Liver (tissue), 9 donors: ENCODE results near the gene PGAP3. TPM values are rescaled to one million over a fixed set of nuclear protein-coding genes. Genes with fewer than 3 reads are reported as not detected.

ENCODE experiments used
- DNase-seq: peaks from one replicate; pipeline ENCODE4 v3.0.0-alpha.2; 2017; ENCODE audit warnings: low spot score
- H3K27ac ChIP-seq, 2 donors: one replicate each; pipeline ENCODE4 v1.7.0; 2013; ENCODE audit warnings: inconsistent platforms in 2 of 2, low read length in 2 of 2, control low read depth in 1 of 2, low read depth in 1 of 2, mild to moderate bottlenecking in 1 of 2
- H3K27me3 ChIP-seq, 4 donors: one replicate each; pipeline versions ENCODE4 v1.6.1 to v1.7.0; 2013; ENCODE audit warnings: low read length in 3 of 4, inconsistent platforms in 1 of 4, mild to moderate bottlenecking in 1 of 4, moderate library complexity in 1 of 4; ENCODE audit not compliant: control insufficient read depth in 4 of 4, insufficient read depth in 4 of 4
- H3K36me3 ChIP-seq, 4 donors: one replicate each; pipeline versions ENCODE4 v1.6.1 to v1.7.0; 2013; ENCODE audit warnings: low read length in 3 of 4, mild to moderate bottlenecking in 3 of 4, low read depth in 1 of 4, moderate library complexity in 1 of 4; ENCODE audit not compliant: control insufficient read depth in 4 of 4, insufficient read depth in 3 of 4
- H3K4me1 ChIP-seq, 4 donors: one replicate each; pipeline versions ENCODE4 v1.6.1 to v1.7.0; 2013; ENCODE audit warnings: low read length in 3 of 4, mild to moderate bottlenecking in 3 of 4, moderate library complexity in 1 of 4; ENCODE audit not compliant: control insufficient read depth in 4 of 4, insufficient read depth in 4 of 4
- H3K4me3 ChIP-seq, 3 donors: one replicate each; pipeline versions ENCODE4 v1.6.1 to v1.7.0; 2013; ENCODE audit warnings: low read length in 3 of 3, control low read depth in 1 of 3, low read depth in 1 of 3, mild to moderate bottlenecking in 1 of 3
- H3K9ac ChIP-seq, 2 donors: one replicate each; pipeline ENCODE4 v1.7.0; 2013; ENCODE audit warnings: low read length in 2 of 2, mild to moderate bottlenecking in 2 of 2, moderate library complexity in 2 of 2, control low read depth in 1 of 2, low read depth in 1 of 2
- H3K9me3 ChIP-seq, 4 donors: one replicate each; pipeline versions ENCODE4 v1.6.1 to v1.7.0; 2013; ENCODE audit warnings: low read length in 3 of 4; ENCODE audit not compliant: control insufficient read depth in 4 of 4
- FOXA1 ChIP-seq: IDR thresholded peaks from 2 replicates; pipeline ENCODE4 v1.6.1; 2016; ENCODE audit warnings: antibody characterized with exemption
- FOXA2 ChIP-seq: IDR thresholded peaks from 2 replicates; pipeline ENCODE4 v1.6.1; 2016; ENCODE audit warnings: antibody characterized with exemption
- GABPA ChIP-seq, 2 donors: IDR thresholded peaks in 1 of 2; conservative IDR thresholded peaks in 1 of 2; 2 replicates each; pipeline ENCODE4 v1.6.1; 2016; ENCODE audit warnings: antibody characterized with exemption in 2 of 2, mild to moderate bottlenecking in 1 of 2, moderate library complexity in 1 of 2
- HNF4A ChIP-seq, 2 donors: conservative IDR thresholded peaks; 2 replicates each; pipeline ENCODE4 v1.6.1; 2016; ENCODE audit warnings: antibody characterized with exemption in 2 of 2, mild to moderate bottlenecking in 2 of 2
- HNF4G ChIP-seq: IDR thresholded peaks from 2 replicates; pipeline ENCODE4 v1.6.1; 2016; ENCODE audit warnings: antibody characterized with exemption
- JUND ChIP-seq, 2 donors: IDR thresholded peaks; 2 replicates each; pipeline ENCODE4 v1.6.1; 2016; ENCODE audit warnings: antibody characterized with exemption in 2 of 2
- NR2F2 ChIP-seq: IDR thresholded peaks from 2 replicates; pipeline ENCODE4 v1.6.1; 2016; ENCODE audit warnings: antibody characterized with exemption
- RAD21 ChIP-seq, 2 donors: IDR thresholded peaks; 2 replicates each; pipeline ENCODE4 v1.6.1; 2016; ENCODE audit warnings: antibody characterized with exemption in 2 of 2, mild to moderate bottlenecking in 2 of 2
- RXRA ChIP-seq, 2 donors: IDR thresholded peaks; 2 replicates each; pipeline ENCODE4 v1.6.1; 2017 to 2018; ENCODE audit warnings: antibody characterized with exemption in 2 of 2, mild to moderate bottlenecking in 1 of 2
- SP1 ChIP-seq: IDR thresholded peaks from 2 replicates; pipeline ENCODE4 v1.6.1; 2018; ENCODE audit warnings: antibody characterized with exemption, mild to moderate bottlenecking
- WGBS: extraction: QIAGEN DNeasy Blood & Tissue Kit; methylation state at CpG from one replicate; pipeline ENCODE4 v1.1.7; 2013; 5-methylcytosine and 5-hydroxymethylcytosine counted together
- polyA plus RNA-seq, 2 donors: library from polyadenylated mRNA; stranded (reverse) in 1 of 2; unstranded in 1 of 2; fragments of 200-250 nt in 1 of 2; fragments of >200 nt in 1 of 2; fragmentation: Nextera tagmentation in 1 of 2; extraction: Ambion mirVana in 1 of 2; gene quantifications; one replicate each; pipeline versions ENCODE4 v1.2.1 to v1.2.3, GENCODE V29; 2013 to 2015
- total RNA-seq, 2 donors: library from RNA; depleted of rRNA; stranded (reverse); fragments of >200 nt; gene quantifications; one replicate each; pipeline ENCODE4 v1.2.3, GENCODE V29; 2014
- TF ChIP-seq, protein P1 (sequence below): IDR thresholded peaks from 2 replicates; pipeline ENCODE4 v1.6.1; 2016; ENCODE audit warnings: antibody characterized with exemption
- TF ChIP-seq, protein P2 (sequence below): IDR thresholded peaks from 2 replicates; pipeline ENCODE4 v1.6.1; 2016; ENCODE audit warnings: antibody characterized with exemption, mild to moderate bottlenecking
- TF ChIP-seq, protein P3 (sequence below): fragments of 150-350 bp; IDR thresholded peaks from 2 replicates; pipeline ENCODE4 v1.5.1; 2017; ENCODE audit warnings: improper control_type of control experiment, low read depth, low read length; ENCODE audit not compliant: missing input control
- TF ChIP-seq, protein P4 (sequence below): IDR thresholded peaks from 2 replicates; pipeline ENCODE4 v1.6.1; 2016; ENCODE audit warnings: antibody characterized with exemption
- donor health status: healthy.
- donor health status: healthy.
- donor health status: healthy.
- donor health status: healthy.
- donor health status: healthy.

The PGAP3 gene
- total and polyA plus RNA-seq, 4 donors = 7.9 to 19.5 (median 14.0) TPM

DNA sequence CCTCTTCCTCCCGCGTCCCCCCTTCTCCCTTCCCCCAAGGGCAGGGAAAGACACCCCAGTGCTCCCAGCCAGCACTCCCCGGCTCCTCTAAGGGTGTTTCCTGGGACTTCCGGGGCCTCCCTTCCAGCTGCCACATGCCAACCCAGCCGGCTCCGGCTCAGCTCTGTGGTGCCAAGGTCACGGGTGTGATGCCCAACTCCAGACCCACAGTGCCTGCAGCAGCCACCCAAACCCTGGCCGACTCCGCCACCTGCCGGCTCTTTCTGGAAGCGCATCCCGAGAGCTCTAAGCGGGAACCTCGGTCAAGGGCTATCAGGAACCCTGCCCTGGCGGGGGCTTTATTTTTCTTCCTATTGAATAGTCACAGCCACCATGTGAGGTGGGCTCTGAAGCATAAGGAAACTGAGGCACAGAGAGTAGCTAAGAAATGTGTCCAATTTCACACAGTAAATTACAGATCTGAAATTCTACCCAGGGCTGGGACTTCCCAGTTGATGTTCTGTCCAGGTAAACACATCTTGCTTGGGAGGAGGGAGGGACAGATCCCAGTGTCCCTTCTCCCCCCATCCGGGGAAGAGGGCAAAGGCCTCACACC lies 64.4 kb downstream of the PGAP3 start:
- peaks cover 0 to 12% (median 8%) of the 10 kb centered on the region in 4 donors for H3K27me3 ChIP-seq
- DNase-seq = peak; percentile 91
- no peak overlapping the region for H3K9ac ChIP-seq
- TF ChIP-seq, protein P1, sequence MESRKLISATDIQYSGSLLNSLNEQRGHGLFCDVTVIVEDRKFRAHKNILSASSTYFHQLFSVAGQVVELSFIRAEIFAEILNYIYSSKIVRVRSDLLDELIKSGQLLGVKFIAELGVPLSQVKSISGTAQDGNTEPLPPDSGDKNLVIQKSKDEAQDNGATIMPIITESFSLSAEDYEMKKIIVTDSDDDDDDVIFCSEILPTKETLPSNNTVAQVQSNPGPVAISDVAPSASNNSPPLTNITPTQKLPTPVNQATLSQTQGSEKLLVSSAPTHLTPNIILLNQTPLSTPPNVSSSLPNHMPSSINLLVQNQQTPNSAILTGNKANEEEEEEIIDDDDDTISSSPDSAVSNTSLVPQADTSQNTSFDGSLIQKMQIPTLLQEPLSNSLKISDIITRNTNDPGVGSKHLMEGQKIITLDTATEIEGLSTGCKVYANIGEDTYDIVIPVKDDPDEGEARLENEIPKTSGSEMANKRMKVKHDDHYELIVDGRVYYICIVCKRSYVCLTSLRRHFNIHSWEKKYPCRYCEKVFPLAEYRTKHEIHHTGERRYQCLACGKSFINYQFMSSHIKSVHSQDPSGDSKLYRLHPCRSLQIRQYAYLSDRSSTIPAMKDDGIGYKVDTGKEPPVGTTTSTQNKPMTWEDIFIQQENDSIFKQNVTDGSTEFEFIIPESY = no peak
- TF ChIP-seq RXRA (IDR thresholded peaks at IDR 0.05) (peak in 1 of 2 donors; percentile 14), FOXA1 (no peak), FOXA2 (no peak), NR2F2 (no peak), RAD21 (IDR thresholded peaks at IDR 0.05) (peak; percentile 87 to 93), HNF4G (no peak), JUND (IDR thresholded peaks at IDR 0.05) (no peak), GABPA (IDR thresholded peaks at IDR 0.05 in 1 of 2, conservative IDR thresholded peaks at IDR 0.05 in 1 of 2) (no peak), HNF4A (conservative IDR thresholded peaks at IDR 0.05) (no peak)
- TF ChIP-seq, protein P2, sequence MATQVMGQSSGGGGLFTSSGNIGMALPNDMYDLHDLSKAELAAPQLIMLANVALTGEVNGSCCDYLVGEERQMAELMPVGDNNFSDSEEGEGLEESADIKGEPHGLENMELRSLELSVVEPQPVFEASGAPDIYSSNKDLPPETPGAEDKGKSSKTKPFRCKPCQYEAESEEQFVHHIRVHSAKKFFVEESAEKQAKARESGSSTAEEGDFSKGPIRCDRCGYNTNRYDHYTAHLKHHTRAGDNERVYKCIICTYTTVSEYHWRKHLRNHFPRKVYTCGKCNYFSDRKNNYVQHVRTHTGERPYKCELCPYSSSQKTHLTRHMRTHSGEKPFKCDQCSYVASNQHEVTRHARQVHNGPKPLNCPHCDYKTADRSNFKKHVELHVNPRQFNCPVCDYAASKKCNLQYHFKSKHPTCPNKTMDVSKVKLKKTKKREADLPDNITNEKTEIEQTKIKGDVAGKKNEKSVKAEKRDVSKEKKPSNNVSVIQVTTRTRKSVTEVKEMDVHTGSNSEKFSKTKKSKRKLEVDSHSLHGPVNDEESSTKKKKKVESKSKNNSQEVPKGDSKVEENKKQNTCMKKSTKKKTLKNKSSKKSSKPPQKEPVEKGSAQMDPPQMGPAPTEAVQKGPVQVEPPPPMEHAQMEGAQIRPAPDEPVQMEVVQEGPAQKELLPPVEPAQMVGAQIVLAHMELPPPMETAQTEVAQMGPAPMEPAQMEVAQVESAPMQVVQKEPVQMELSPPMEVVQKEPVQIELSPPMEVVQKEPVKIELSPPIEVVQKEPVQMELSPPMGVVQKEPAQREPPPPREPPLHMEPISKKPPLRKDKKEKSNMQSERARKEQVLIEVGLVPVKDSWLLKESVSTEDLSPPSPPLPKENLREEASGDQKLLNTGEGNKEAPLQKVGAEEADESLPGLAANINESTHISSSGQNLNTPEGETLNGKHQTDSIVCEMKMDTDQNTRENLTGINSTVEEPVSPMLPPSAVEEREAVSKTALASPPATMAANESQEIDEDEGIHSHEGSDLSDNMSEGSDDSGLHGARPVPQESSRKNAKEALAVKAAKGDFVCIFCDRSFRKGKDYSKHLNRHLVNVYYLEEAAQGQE = no peak
- TF ChIP-seq, protein P3, sequence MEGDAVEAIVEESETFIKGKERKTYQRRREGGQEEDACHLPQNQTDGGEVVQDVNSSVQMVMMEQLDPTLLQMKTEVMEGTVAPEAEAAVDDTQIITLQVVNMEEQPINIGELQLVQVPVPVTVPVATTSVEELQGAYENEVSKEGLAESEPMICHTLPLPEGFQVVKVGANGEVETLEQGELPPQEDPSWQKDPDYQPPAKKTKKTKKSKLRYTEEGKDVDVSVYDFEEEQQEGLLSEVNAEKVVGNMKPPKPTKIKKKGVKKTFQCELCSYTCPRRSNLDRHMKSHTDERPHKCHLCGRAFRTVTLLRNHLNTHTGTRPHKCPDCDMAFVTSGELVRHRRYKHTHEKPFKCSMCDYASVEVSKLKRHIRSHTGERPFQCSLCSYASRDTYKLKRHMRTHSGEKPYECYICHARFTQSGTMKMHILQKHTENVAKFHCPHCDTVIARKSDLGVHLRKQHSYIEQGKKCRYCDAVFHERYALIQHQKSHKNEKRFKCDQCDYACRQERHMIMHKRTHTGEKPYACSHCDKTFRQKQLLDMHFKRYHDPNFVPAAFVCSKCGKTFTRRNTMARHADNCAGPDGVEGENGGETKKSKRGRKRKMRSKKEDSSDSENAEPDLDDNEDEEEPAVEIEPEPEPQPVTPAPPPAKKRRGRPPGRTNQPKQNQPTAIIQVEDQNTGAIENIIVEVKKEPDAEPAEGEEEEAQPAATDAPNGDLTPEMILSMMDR = peak; percentile 89
- WGBS = 6% methylated on average over 16 of the region's 16 CpGs
- H3K4me1 ChIP-seq = peaks cover 2 to 17% (median 9%) of the 10 kb centered on the region in 4 donors
- no peaks in the 10 kb centered on the region for H3K9me3 ChIP-seq
- no peaks in the 10 kb centered on the region for H3K36me3 ChIP-seq
- no peak overlapping the region for H3K4me3 ChIP-seq
- no peak overlapping the region for H3K27ac ChIP-seq

DNA sequence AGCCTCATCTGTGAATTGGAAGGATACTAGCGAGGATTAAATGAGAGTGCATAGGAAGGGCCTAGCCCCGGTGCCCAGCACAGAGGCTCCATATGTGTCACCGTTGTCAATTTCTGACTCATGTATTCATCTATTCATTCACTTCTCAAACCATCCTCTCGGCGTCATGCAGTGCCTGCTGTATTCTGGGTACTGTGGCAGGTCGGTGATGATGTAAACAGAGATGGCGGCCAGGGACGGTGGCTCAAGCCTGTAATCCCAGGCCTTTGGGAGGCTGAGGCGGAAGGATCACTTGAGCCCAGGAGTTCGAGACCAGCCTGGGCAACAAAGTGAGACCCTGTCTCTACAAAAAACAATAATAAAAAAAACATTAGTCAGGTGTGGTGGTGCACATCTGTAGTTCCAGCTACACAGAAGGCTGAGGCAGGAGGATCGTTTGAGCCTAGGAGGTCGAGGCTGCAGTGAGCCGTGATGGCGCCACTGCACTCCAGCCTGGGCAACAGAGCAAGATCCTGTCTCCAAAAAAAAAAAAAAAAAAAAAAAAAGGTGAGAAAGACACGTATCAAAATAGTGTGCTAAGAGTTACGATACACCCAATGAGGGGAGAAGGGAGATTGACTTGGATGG lies 65.4 kb downstream of the PGAP3 start:
- Histone ChIP-seq H3K4me3 (no peak overlapping the region), H3K4me1 (peaks cover 5 to 24% (median 10%) of the 10 kb centered on the region in 4 donors), H3K9me3 (no peaks in the 10 kb centered on the region), H3K9ac (no peak overlapping the region), H3K27ac (no peak overlapping the region), H3K27me3 (peaks cover 0 to 12% (median 7%) of the 10 kb centered on the region in 4 donors), H3K36me3 (no peaks in the 10 kb centered on the region)
- no peak for TF ChIP-seq SP1
- TF ChIP-seq, protein P3 = no peak
- TF ChIP-seq, protein P4, sequence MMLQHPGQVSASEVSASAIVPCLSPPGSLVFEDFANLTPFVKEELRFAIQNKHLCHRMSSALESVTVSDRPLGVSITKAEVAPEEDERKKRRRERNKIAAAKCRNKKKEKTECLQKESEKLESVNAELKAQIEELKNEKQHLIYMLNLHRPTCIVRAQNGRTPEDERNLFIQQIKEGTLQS = no peak
- no peak for TF ChIP-seq FOXA2
- TF ChIP-seq RXRA (IDR thresholded peaks at IDR 0.05) = no peak
- no peak for TF ChIP-seq HNF4A (conservative IDR thresholded peaks at IDR 0.05)
- TF ChIP-seq, protein P2 = no peak
- TF ChIP-seq HNF4G = no peak
- no peak for DNase-seq
- WGBS = 50% methylated on average over 16 of the region's 16 CpGs
